Measurements from ENCODE around the gene APMAP. TPM values are rescaled to one million over a fixed set of nuclear protein-coding genes. Genes with fewer than 3 reads are reported as not detected.
"Not testable (repeated sequence)": the region's sequence is repeated elsewhere in the genome, so short reads cannot be mapped to it uniquely, and the experiment has no call there.

Gene APMAP
- total RNA-seq, 1 experiment from 2014 or later = 82.7 TPM

DNA sequence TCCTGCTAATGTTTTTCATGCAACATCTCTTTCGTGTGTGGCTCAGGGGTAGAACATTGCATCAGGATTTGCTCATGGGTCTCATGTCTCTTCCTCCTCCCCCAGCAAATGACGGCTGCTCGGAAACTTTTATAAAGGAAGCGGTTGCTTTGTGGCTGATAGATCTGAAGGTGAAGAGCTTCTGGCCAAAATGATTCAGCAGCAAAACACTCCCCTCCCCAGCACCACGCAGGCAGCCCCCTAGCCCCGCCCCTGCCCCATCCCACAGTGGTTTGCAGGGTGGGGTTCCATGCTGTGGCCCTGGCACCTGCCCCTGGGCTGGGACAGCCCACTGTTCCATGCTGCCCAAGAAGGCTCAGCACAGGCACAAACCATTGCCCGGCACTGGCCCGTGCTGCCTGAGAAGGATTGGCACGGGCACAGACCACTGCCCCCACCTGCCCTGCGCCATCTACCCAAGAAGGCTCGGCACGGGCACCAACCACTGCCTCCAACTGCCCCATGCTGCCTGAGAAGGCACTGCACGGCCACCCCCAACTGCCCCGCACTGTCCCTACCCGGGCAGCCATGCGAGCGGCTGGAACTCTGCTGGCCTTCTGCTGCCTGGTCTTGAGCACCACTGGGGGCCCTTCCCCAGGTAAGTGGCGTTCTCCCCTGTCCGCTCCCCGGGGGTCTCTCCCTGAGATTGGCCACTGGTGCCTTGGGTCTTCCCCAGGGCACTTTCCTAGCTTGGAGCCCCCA is 43.4 kb downstream of the APMAP start, which contains the start of gene CST7:
Gene CST7 (plus strand): TSS at position 331 of the 741 bp plus-strand sequence. CDS start 237 bp downstream, at position 568.
- no peaks in the 10 kb centered on the region for H3K9me2 ChIP-seq (ENCODE audit: insufficient read depth)
- H3K9ac ChIP-seq (ENCODE audit: low read length) = no peak within 1 kb of the TSS
- H3K4me3 ChIP-seq (replicated peaks in 1 of 2; ENCODE audit: low read depth in 1 of 2, low read length in 2 of 2) = no peak within 1 kb of the TSS
- no peak within 1 kb of the TSS for H2AFZ ChIP-seq (ENCODE audit: low read depth, low read length, poor library complexity, severe bottlenecking)
- peaks cover 0 to 6% of the 10 kb centered on the region in 2 experiments; a peak in 1 of 4 replicates for H3K4me1 ChIP-seq (ENCODE audit: control insufficient read depth in 1 of 2, insufficient read depth in 2 of 2, low read length in 2 of 2)
- DNase-seq (ENCODE audit: low read depth, low spot score) (no peak), ATAC-seq (0 out of 2 replicates have a peak, but pooled peaks have one; percentile 7)
- no peak within 1 kb of the TSS for H3K27ac ChIP-seq (ENCODE audit: low read depth, low read length)
- POLR2A ChIA-PET = no interaction called here
- TF ChIP-seq RAD21 (IDR thresholded peaks at IDR 0.05; ENCODE audit: low read depth) (no peak), POLR2AphosphoS5 (IDR thresholded peaks at IDR 0.05; ENCODE audit: low read depth, low read length) (no peak), CBX3 (IDR thresholded peaks at IDR 0.05; ENCODE audit: low read depth) (no peak)
- TF ChIP-seq, protein P1, sequence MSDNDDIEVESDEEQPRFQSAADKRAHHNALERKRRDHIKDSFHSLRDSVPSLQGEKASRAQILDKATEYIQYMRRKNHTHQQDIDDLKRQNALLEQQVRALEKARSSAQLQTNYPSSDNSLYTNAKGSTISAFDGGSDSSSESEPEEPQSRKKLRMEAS (IDR thresholded peaks at IDR 0.05) = no peak
- TF ChIP-seq, protein P2, sequence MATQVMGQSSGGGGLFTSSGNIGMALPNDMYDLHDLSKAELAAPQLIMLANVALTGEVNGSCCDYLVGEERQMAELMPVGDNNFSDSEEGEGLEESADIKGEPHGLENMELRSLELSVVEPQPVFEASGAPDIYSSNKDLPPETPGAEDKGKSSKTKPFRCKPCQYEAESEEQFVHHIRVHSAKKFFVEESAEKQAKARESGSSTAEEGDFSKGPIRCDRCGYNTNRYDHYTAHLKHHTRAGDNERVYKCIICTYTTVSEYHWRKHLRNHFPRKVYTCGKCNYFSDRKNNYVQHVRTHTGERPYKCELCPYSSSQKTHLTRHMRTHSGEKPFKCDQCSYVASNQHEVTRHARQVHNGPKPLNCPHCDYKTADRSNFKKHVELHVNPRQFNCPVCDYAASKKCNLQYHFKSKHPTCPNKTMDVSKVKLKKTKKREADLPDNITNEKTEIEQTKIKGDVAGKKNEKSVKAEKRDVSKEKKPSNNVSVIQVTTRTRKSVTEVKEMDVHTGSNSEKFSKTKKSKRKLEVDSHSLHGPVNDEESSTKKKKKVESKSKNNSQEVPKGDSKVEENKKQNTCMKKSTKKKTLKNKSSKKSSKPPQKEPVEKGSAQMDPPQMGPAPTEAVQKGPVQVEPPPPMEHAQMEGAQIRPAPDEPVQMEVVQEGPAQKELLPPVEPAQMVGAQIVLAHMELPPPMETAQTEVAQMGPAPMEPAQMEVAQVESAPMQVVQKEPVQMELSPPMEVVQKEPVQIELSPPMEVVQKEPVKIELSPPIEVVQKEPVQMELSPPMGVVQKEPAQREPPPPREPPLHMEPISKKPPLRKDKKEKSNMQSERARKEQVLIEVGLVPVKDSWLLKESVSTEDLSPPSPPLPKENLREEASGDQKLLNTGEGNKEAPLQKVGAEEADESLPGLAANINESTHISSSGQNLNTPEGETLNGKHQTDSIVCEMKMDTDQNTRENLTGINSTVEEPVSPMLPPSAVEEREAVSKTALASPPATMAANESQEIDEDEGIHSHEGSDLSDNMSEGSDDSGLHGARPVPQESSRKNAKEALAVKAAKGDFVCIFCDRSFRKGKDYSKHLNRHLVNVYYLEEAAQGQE (IDR thresholded peaks at IDR 0.05; ENCODE audit: low read depth) = no peak
- no peak within 1 kb of the TSS for H3K4me2 ChIP-seq (ENCODE audit: low read length)
- peaks cover 3% of the 10 kb centered on the region; the same call in 1 of the 2 replicates for H3K27me3 ChIP-seq (ENCODE audit: insufficient read depth, low read length)
- BruUV-seq (replicated peaks) = no TSS peak
- CTCF ChIA-PET = no interaction called here
- RAD21 ChIA-PET (ENCODE audit: low non-redundant PET in 1 of 2, low total read pairs in 2 of 2, uncharacterized antibody in 2 of 2, unreplicated experiment in 2 of 2) = no interaction called here
- intact Hi-C loops (cut with micrococcal nuclease) = no loop called here
- H3K79me2 ChIP-seq (ENCODE audit: insufficient read depth, low read length) = no peaks in the 10 kb centered on the region
- H3K9me3 ChIP-seq (ENCODE audit: control insufficient read depth in 1 of 2, insufficient read depth in 1 of 2, low read depth in 1 of 2, low read length in 2 of 2) = no peaks in the 10 kb centered on the region
- H4K20me1 ChIP-seq (ENCODE audit: insufficient read depth) = no peaks in the 10 kb centered on the region
- no peaks in the 10 kb centered on the region for H3K36me3 ChIP-seq (ENCODE audit: control insufficient read depth in 1 of 2, insufficient read depth in 2 of 2, low read length in 2 of 2)

GRCh38 chr20:24948396-24948938 is 44.1 kb downstream of the APMAP start:
- H3K36me3 ChIP-seq (ENCODE audit: control insufficient read depth in 1 of 2, insufficient read depth in 2 of 2, low read length in 2 of 2); ATAC-seq; H2AFZ ChIP-seq (ENCODE audit: low read depth, low read length, poor library complexity, severe bottlenecking); H3K27ac ChIP-seq (ENCODE audit: low read depth, low read length); H3K4me2 ChIP-seq (ENCODE audit: low read length); DNase-seq (ENCODE audit: low read depth, low spot score); CTCF ChIA-PET; H4K20me1 ChIP-seq (ENCODE audit: insufficient read depth); H3K9ac ChIP-seq (ENCODE audit: low read length); H3K4me3 ChIP-seq (replicated peaks in 1 of 2; ENCODE audit: low read depth in 1 of 2, low read length in 2 of 2); H3K9me2 ChIP-seq (ENCODE audit: insufficient read depth); BruUV-seq (replicated peaks); H3K4me1 ChIP-seq (ENCODE audit: control insufficient read depth in 1 of 2, insufficient read depth in 2 of 2, low read length in 2 of 2); RAD21 ChIA-PET (ENCODE audit: low non-redundant PET in 1 of 2, low total read pairs in 2 of 2, uncharacterized antibody in 2 of 2, unreplicated experiment in 2 of 2); H3K9me3 ChIP-seq (ENCODE audit: control insufficient read depth in 1 of 2, insufficient read depth in 1 of 2, low read depth in 1 of 2, low read length in 2 of 2); H3K79me2 ChIP-seq (ENCODE audit: insufficient read depth, low read length); POLR2A ChIA-PET; intact Hi-C loops (cut with micrococcal nuclease); H3K27me3 ChIP-seq (ENCODE audit: insufficient read depth, low read length): not testable (repeated sequence)

- BruUV-seq (replicated peaks); H3K27ac ChIP-seq (ENCODE audit: low read depth, low read length); H3K9me3 ChIP-seq (ENCODE audit: control insufficient read depth in 1 of 2, insufficient read depth in 1 of 2, low read depth in 1 of 2, low read length in 2 of 2); intact Hi-C loops (cut with micrococcal nuclease); H3K9ac ChIP-seq (ENCODE audit: low read length); H3K36me3 ChIP-seq (ENCODE audit: control insufficient read depth in 1 of 2, insufficient read depth in 2 of 2, low read length in 2 of 2); H3K4me3 ChIP-seq (replicated peaks in 1 of 2; ENCODE audit: low read depth in 1 of 2, low read length in 2 of 2); CTCF ChIA-PET; H3K4me2 ChIP-seq (ENCODE audit: low read length); H3K9me2 ChIP-seq (ENCODE audit: insufficient read depth); ATAC-seq; DNase-seq (ENCODE audit: low read depth, low spot score); H3K79me2 ChIP-seq (ENCODE audit: insufficient read depth, low read length); H2AFZ ChIP-seq (ENCODE audit: low read depth, low read length, poor library complexity, severe bottlenecking); RAD21 ChIA-PET (ENCODE audit: low non-redundant PET in 1 of 2, low total read pairs in 2 of 2, uncharacterized antibody in 2 of 2, unreplicated experiment in 2 of 2); POLR2A ChIA-PET; H4K20me1 ChIP-seq (ENCODE audit: insufficient read depth); H3K27me3 ChIP-seq (ENCODE audit: insufficient read depth, low read length); H3K4me1 ChIP-seq (ENCODE audit: control insufficient read depth in 1 of 2, insufficient read depth in 2 of 2, low read length in 2 of 2): not testable (repeated sequence)
These were observed 46.2 kb downstream of the APMAP start for GRCh38 chr20:24946376-24946775.
